Lower leg skin (tissue), 4 donors: ENCODE data around the gene CPB1. TPM values are rescaled to one million over a fixed set of nuclear protein-coding genes. Genes with fewer than 3 reads are reported as not detected.
"Not testable (repeated sequence)": the region's sequence is repeated elsewhere in the genome, so short reads cannot be mapped to it uniquely, and the experiment has no call there.

ENCODE experiments used
- DNase-seq, 2 donors: peaks; one replicate each; pipeline ENCODE4 v3.0.0-alpha.2; 2019; ENCODE audit warnings: low spot score in 2 of 2
- H3K4me3 ChIP-seq: fragments of 200-600 bp; sonication (generic); 2 replicates; pipeline ENCODE4 v1.5.1; 2017; ENCODE audit warnings: mild to moderate bottlenecking, low read depth; ENCODE audit not compliant: poor library complexity, severe bottlenecking
- CTCF ChIP-seq, 3 donors: fragments of 450-650 bp; IDR thresholded peaks; one replicate each; pipeline ENCODE4 v1.5.1; 2016; ENCODE audit warnings: antibody characterized with exemption in 3 of 3, mild to moderate bottlenecking in 3 of 3, moderate library complexity in 2 of 3
- POLR2A ChIP-seq, 2 donors: fragments of 450-650 bp; IDR thresholded peaks; one replicate each; pipeline ENCODE4 v1.6.1; 2016 to 2017; ENCODE audit warnings: antibody characterized with exemption in 2 of 2, mild to moderate bottlenecking in 1 of 2, moderate library complexity in 1 of 2
- WGBS, 2 donors: methylation state at CpG; one replicate each; pipeline ENCODE4 v1.1.5; 2018; 5-methylcytosine and 5-hydroxymethylcytosine counted together
- intact Hi-C: fragments of 100-400 bp; cut with DNase I; formaldehyde crosslinking; loops from one replicate; pipeline ENCODE4 v1.15.0; 2023; ENCODE audit warnings: low total_unique reads
- total RNA-seq, 4 donors: library from RNA; depleted of rRNA; stranded (reverse); fragments of >200 nt; gene quantifications; one replicate each; pipeline ENCODE4 v1.1.0, GENCODE V29; 2016

Gene CPB1
- 10 to 100 TPM in 1 of 4 donors, under 1 TPM in 2, not detected in 1; 0.69 to 12.0 (median 0.97) TPM for total RNA-seq

DNA sequence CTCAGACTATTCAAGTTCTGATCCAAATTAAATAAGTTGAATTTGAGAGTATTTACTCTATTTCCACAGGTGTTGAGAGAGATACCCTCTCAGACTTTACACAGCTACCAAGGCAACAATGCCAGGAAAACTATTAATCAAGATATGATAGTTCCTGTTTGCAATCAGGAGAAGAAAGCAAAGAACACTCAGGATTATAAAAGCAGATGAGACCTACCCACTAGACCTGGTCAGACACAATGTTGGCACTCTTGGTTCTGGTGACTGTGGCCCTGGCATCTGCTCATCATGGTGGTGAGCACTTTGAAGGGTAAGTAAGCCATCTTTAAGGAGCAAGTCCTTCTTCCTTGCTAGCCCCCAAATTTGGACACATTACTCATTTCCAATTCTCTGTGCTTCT, at the start of gene CPB1:
Gene CPB1, plus strand, starts transcription at position 227 of the 400 bp plus-strand sequence. Its CDS starts 13 bp downstream, at position 240.
- intact Hi-C loops: no loop called here
- DNase-seq: no peak
- TF ChIP-seq POLR2A (IDR thresholded peaks at IDR 0.05) (no peak), CTCF (IDR thresholded peaks at IDR 0.05) (no peak)
- no peak within 1 kb of the TSS for H3K4me3 ChIP-seq

DNA sequence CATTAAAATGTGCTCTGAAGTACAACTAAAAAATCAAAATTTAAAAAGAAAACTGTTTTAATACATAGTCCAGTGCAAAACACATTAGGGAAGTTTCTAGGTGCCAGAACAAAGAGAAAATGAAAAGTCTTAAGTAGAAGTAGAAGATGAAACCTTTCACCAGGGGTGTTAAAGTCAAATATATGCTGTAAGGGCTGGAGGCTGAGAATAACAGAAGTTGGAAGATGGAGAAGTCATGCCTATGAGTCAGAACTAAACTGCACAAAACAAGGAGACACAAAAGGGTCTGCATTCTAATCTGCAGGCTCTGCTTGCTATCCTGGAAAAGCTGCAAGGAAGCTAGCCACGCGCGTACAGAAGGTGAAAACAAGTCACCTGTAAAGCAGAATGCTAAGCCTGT, 48.7 kb upstream of the CPB1 start:
- TF ChIP-seq POLR2A (IDR thresholded peaks at IDR 0.05): no peak
- TF ChIP-seq CTCF (IDR thresholded peaks at IDR 0.05): no peak
- no peak overlapping the region for H3K4me3 ChIP-seq
- DNase-seq: no peak
- intact Hi-C loops: no loop called here
- 95 to 98% methylated on average over 3 of the region's 3 CpGs for WGBS, 2 donors

- DNase-seq, intact Hi-C loops, H3K4me3 ChIP-seq: not testable (repeated sequence)
- WGBS, 2 donors: 89 to 93% methylated on average over 6 of the region's 6 CpGs
Observed at GRCh38 chr3:148785026-148785425, 42.6 kb upstream of the CPB1 start.

GRCh38 chr3:148786159-148786558, 41.5 kb upstream of the CPB1 start:
- intact Hi-C loops, H3K4me3 ChIP-seq, DNase-seq: not testable (repeated sequence)
- 89 to 98% methylated on average over 9 of the region's 9 CpGs for WGBS, 2 donors

DNA sequence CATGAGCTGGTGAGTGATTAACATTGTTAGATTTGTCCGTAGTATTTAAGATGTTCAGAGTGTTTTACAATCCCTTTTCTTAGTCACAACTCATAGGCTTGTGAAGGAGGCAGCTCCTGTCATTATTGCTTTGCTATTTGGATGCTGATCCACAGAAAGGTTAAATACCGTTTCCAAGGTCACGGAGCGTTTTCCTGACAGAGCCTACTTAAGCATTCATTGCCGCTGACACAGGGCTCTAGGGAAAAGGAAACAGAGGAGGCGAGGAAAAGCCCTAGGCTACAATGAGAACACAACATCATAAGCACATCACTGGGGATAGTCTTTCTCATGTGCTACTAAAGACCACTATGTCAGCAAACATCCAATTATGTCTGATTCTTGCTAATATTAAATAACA, 38.5 kb upstream of the CPB1 start:
- no peak for DNase-seq
- TF ChIP-seq POLR2A (IDR thresholded peaks at IDR 0.05) (no peak), CTCF (IDR thresholded peaks at IDR 0.05) (no peak)
- WGBS, 2 donors: 33 to 40% methylated on average over 6 of the region's 6 CpGs

DNA sequence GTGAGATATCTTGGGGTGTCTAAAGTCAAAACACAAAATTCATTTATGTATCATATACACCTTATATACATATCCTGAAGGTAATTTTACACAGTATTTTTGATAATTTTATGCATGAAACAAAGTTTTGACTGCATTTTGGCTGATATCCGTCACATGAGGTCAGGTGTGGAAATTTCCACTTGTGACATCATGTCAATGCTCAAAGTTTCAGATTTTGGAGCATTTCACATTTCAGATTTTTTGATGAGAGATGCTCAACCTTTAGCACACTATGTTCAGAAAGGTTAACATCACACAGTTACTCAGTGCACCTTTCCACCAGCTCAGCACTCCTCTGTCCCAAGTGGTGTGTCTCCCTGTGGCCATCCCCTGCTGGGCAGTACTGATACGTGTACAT, 37.7 kb upstream of the CPB1 start:
- DNase-seq: no peak
- no peak for TF ChIP-seq CTCF (IDR thresholded peaks at IDR 0.05)
- no peak for TF ChIP-seq POLR2A (IDR thresholded peaks at IDR 0.05)
- intact Hi-C loops: no loop called here
- H3K4me3 ChIP-seq: no peak overlapping the region
- 89 to 93% methylated on average over 2 of the region's 2 CpGs for WGBS, 2 donors

More for the DNA sequence above, 38.5 kb upstream of the CPB1 start:
- intact Hi-C loops: no loop called here
- H3K4me3 ChIP-seq: no peak overlapping the region

GRCh38 chr3:148790370-148790769, 37.2 kb upstream of the CPB1 start:
- no peak for DNase-seq
- H3K4me3 ChIP-seq: no peak overlapping the region
- WGBS, 2 donors: 73% methylated on average over 2 of the region's 2 CpGs
- intact Hi-C loops: no loop called here
- TF ChIP-seq POLR2A (IDR thresholded peaks at IDR 0.05): no peak
- no peak for TF ChIP-seq CTCF (IDR thresholded peaks at IDR 0.05)
